ENCODE data around the gene CRYBG2. TPM values are rescaled to one million over a fixed set of nuclear protein-coding genes. Genes with fewer than 3 reads are reported as not detected.
"Not testable (repeated sequence)": the region's sequence is repeated elsewhere in the genome, so short reads cannot be mapped to it uniquely, and the experiment has no call there.

Gene CRYBG2
- total RNA-seq, 2 donors from 2014 or later: not detected

GRCh38 chr1:26297057-26297790 is 56.7 kb downstream of the CRYBG2 start:
- no peak overlapping the region for H3K4me3 ChIP-seq
- H3K36me3 ChIP-seq: no peaks in the 10 kb centered on the region
- no peaks in the 10 kb centered on the region for H3K9me3 ChIP-seq
- DNase-seq (ENCODE audit: low spot score): no peak
- no peaks in the 10 kb centered on the region for H3K4me1 ChIP-seq
- H3K27me3 ChIP-seq: no peaks in the 10 kb centered on the region
- no peak overlapping the region for H3K27ac ChIP-seq
- no peak for TF ChIP-seq CTCF (IDR thresholded peaks at IDR 0.05)

- no peaks in the 10 kb centered on the region for H3K27me3 ChIP-seq
- TF ChIP-seq CTCF (IDR thresholded peaks at IDR 0.05): no peak
- no peak overlapping the region for H3K4me3 ChIP-seq
- H3K36me3 ChIP-seq: no peaks in the 10 kb centered on the region
- no peaks in the 10 kb centered on the region for H3K9me3 ChIP-seq
- DNase-seq (ENCODE audit: low spot score): no peak
- no peaks in the 10 kb centered on the region for H3K4me1 ChIP-seq
- H3K27ac ChIP-seq: no peak overlapping the region
Observed at GRCh38 chr1:26296340-26297056, 57.4 kb downstream of the CRYBG2 start.

- no peak for DNase-seq (ENCODE audit: low spot score)
- Histone ChIP-seq H3K36me3 (no peaks in the 10 kb centered on the region), H3K27ac (no peak overlapping the region)
Observed at GRCh38 chr1:26295194-26296138, 58.5 kb downstream of the CRYBG2 start.

GRCh38 chr1:26293911-26294463 is 59.9 kb downstream of the CRYBG2 start:
- no peak for DNase-seq (ENCODE audit: low spot score)
- no peak overlapping the region for H3K27ac ChIP-seq
- H3K4me1 ChIP-seq: peaks cover 0 to 14% of the 10 kb centered on the region in 2 donors
- no peaks in the 10 kb centered on the region for H3K36me3 ChIP-seq
- no peaks in the 10 kb centered on the region for H3K9me3 ChIP-seq
- no peaks in the 10 kb centered on the region for H3K27me3 ChIP-seq
- no peak overlapping the region for H3K4me3 ChIP-seq
- no peak for TF ChIP-seq CTCF (IDR thresholded peaks at IDR 0.05)

More at GRCh38 chr1:26295194-26296138, 58.5 kb downstream of the CRYBG2 start:
- no peak for TF ChIP-seq CTCF (IDR thresholded peaks at IDR 0.05)
- no peaks in the 10 kb centered on the region for H3K27me3 ChIP-seq
- peaks cover 0 to 5% of the 10 kb centered on the region in 2 donors for H3K4me1 ChIP-seq
- no peak overlapping the region for H3K4me3 ChIP-seq
- no peaks in the 10 kb centered on the region for H3K9me3 ChIP-seq

GRCh38 chr1:26292735-26293134 is 61.2 kb downstream of the CRYBG2 start:
- not testable (repeated sequence) for H3K4me3 ChIP-seq; H3K27me3 ChIP-seq; H3K27ac ChIP-seq; H3K36me3 ChIP-seq; DNase-seq (ENCODE audit: low spot score); H3K9me3 ChIP-seq
- peaks cover 0 to 15% of the 10 kb centered on the region in 2 donors for H3K4me1 ChIP-seq

Measured in right atrium auricular region (tissue), 2 donors.